SK-N-MC (cell line): ENCODE data around the gene NAT9.

Source experiments
- DNase-seq: peaks from one replicate; pipeline ENCODE4 v3.0.0-alpha.2; 2011; ENCODE audit warnings: low read depth, low spot score
- H3K27ac ChIP-seq: fragments of 200-600 bp; sonication (generic); 2 replicates; pipeline ENCODE4 v1.5.1; 2016; ENCODE audit warnings: mixed run types
- H3K36me3 ChIP-seq: fragments of 200-600 bp; sonication (generic); 2 replicates; pipeline ENCODE4 v1.6.1; 2017; ENCODE audit warnings: antibody characterized with exemption, low read length, mixed read lengths; ENCODE audit not compliant: insufficient read depth
- H3K4me3 ChIP-seq: fragments of 200-600 bp; sonication (generic); 2 replicates; pipeline ENCODE4 v1.5.1; 2016
- H3K9ac ChIP-seq: fragments of 200-600 bp; sonication (generic); 2 replicates; pipeline ENCODE4 v1.8.0; 2017; ENCODE audit warnings: mixed run types, mixed read lengths; ENCODE audit not compliant: insufficient read length
- H3K9me3 ChIP-seq: fragments of 200-600 bp; sonication (generic); 2 replicates; pipeline ENCODE4 v1.6.1; 2017; ENCODE audit warnings: low read depth, mild to moderate bottlenecking, antibody characterized with exemption, low read length, moderate library complexity, mixed read lengths
- EZH2 ChIP-seq: fragments of 200-600 bp; sonication (generic); IDR thresholded peaks from one replicate; pipeline ENCODE4 v1.6.1; 2017; ENCODE audit warnings: antibody characterized with exemption
- FOXP2 ChIP-seq: optimal IDR thresholded peaks from 2 replicates; pipeline ENCODE3; 2011; ENCODE audit warnings: mild to moderate bottlenecking, moderate library complexity; ENCODE audit not compliant: insufficient read depth; ENCODE audit errors: extremely low read length, control extremely low read depth
- POLR2AphosphoS5 ChIP-seq: IDR thresholded peaks from 2 replicates; pipeline ENCODE4 v1.6.1; 2012; ENCODE audit warnings: mild to moderate bottlenecking, low read depth, low read length, borderline replicate concordance

Gene NAT9

DNA sequence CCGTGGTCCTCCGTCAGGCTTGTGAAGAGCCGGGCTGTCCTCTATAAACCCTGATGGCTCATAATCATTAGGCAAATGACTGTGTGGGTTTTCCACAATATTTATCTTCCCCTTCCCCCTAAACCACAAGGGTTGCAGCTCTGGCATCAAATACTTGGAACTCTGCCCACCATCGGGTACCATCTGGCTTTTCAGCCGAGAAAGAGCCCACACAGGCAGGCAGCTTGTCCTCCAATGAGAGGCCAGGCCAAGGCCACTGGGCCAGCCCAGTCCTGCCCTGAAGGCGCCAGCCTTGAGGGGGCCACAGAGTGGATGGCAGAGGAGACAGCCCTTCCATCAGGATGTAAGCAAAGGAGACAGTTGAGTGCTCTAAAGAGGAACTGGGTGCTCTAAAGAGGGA, 31.8 kb upstream of the NAT9 start:
- TF ChIP-seq EZH2 (no peak), POLR2AphosphoS5 (no peak), FOXP2 (no peak)
- Histone ChIP-seq H3K27ac (no peak overlapping the region), H3K9me3 (no peaks in the 10 kb centered on the region), H3K36me3 (no peaks in the 10 kb centered on the region), H3K4me3 (no peak overlapping the region), H3K9ac (no peak overlapping the region)
- no peak for DNase-seq

DNA sequence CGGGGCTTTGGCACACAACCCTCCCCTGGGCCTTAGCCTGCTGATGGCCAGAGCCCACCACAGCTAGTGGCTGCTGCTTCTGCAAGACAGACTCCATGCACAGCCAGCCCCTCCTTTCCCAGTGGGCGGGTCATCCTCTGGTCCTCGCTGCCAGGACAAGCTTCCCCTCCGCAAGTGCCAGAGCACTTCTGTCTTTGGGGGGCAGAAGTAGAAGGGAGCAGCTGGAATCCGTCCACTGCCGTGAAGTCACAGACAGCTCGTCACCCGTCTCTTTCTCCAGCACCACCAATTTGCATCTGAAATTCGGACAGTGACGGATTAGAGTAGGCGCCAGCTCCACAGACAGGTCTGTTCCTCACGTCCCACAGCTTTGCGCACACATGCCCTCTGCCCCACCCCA, 31.3 kb upstream of the NAT9 start:
- TF ChIP-seq POLR2AphosphoS5 (no peak), FOXP2 (no peak)
- no peak overlapping the region for H3K27ac ChIP-seq
- no peak overlapping the region for H3K4me3 ChIP-seq
- DNase-seq = no peak
- no peaks in the 10 kb centered on the region for H3K9me3 ChIP-seq
- no peak overlapping the region for H3K9ac ChIP-seq
- H3K36me3 ChIP-seq = no peaks in the 10 kb centered on the region

- no peak overlapping the region for H3K27ac ChIP-seq
- H3K4me3 ChIP-seq = no peak overlapping the region
- H3K9me3 ChIP-seq = no peaks in the 10 kb centered on the region
- no peak overlapping the region for H3K9ac ChIP-seq
- DNase-seq = no peak
- no peak for TF ChIP-seq POLR2AphosphoS5
- TF ChIP-seq FOXP2 = no peak
- TF ChIP-seq EZH2 = no peak
- H3K36me3 ChIP-seq = no peaks in the 10 kb centered on the region
These were observed 30.2 kb upstream of the NAT9 start for GRCh38 chr17:74806334-74806733.

- Histone ChIP-seq H3K9ac (no peak overlapping the region), H3K9me3 (no peaks in the 10 kb centered on the region), H3K36me3 (no peaks in the 10 kb centered on the region), H3K4me3 (no peak overlapping the region), H3K27ac (no peak overlapping the region)
- TF ChIP-seq FOXP2 (no peak), EZH2 (no peak), POLR2AphosphoS5 (no peak)
- no peak for DNase-seq
These were observed 29.4 kb upstream of the NAT9 start for GRCh38 chr17:74805591-74805991.

GRCh38 chr17:74804683-74805082, 28.5 kb upstream of the NAT9 start:
- Histone ChIP-seq H3K9ac (no peak overlapping the region), H3K36me3 (no peaks in the 10 kb centered on the region), H3K4me3 (no peak overlapping the region), H3K9me3 (no peaks in the 10 kb centered on the region), H3K27ac (no peak overlapping the region)
- TF ChIP-seq EZH2 = no peak
- no peak for TF ChIP-seq POLR2AphosphoS5
- no peak for TF ChIP-seq FOXP2
- DNase-seq = no peak

- Histone ChIP-seq H3K27ac (no peak overlapping the region), H3K4me3 (no peak overlapping the region), H3K9ac (no peak overlapping the region), H3K9me3 (no peaks in the 10 kb centered on the region), H3K36me3 (no peaks in the 10 kb centered on the region)
- no peak for DNase-seq
- TF ChIP-seq POLR2AphosphoS5 = no peak
- no peak for TF ChIP-seq EZH2
- no peak for TF ChIP-seq FOXP2
These were observed 27.8 kb upstream of the NAT9 start for GRCh38 chr17:74803971-74804370.

- Histone ChIP-seq H3K9ac (no peak overlapping the region), H3K4me3 (no peak overlapping the region), H3K27ac (no peak overlapping the region), H3K9me3 (no peaks in the 10 kb centered on the region), H3K36me3 (no peaks in the 10 kb centered on the region)
- TF ChIP-seq POLR2AphosphoS5 = no peak
- TF ChIP-seq FOXP2 = no peak
- no peak for DNase-seq
These were observed 27.3 kb upstream of the NAT9 start for GRCh38 chr17:74803388-74803930.

GRCh38 chr17:74801896-74802295, 25.8 kb upstream of the NAT9 start:
- no peak overlapping the region for H3K4me3 ChIP-seq
- TF ChIP-seq EZH2 (no peak), POLR2AphosphoS5 (no peak), FOXP2 (no peak)
- no peaks in the 10 kb centered on the region for H3K9me3 ChIP-seq
- no peaks in the 10 kb centered on the region for H3K36me3 ChIP-seq
- DNase-seq = no peak
- H3K9ac ChIP-seq = no peak overlapping the region
- no peak overlapping the region for H3K27ac ChIP-seq

DNA sequence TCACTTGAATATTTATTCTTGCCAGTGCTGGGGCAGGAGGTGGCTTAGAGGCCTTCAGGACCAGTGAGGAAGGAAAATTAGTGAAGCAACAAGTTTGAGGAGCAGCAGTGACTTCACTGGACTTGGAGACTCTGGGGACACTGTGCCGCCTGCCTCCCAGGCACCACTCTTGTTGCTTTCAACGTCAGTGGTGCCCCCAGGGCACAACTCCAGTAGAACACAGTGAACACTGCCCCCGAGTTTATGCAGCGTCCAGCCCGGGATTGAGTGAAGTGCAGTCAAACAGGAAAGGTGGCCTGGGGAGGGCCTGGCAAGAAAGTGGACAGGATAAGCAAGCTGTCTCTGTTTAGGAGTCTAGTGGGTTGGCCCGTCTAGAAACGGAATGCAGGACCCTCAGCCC, 24.4 kb upstream of the NAT9 start:
- Histone ChIP-seq H3K9ac (no peak overlapping the region), H3K9me3 (no peaks in the 10 kb centered on the region), H3K36me3 (no peaks in the 10 kb centered on the region; the same call in 1 of the 2 replicates), H3K27ac (no peak overlapping the region), H3K4me3 (no peak overlapping the region)
- TF ChIP-seq EZH2 = no peak
- no peak for TF ChIP-seq POLR2AphosphoS5
- TF ChIP-seq FOXP2 = no peak
- no peak for DNase-seq
